ENCODE measurements around the gene SLN.

- TF ChIP-seq CTCF (IDR thresholded peaks at IDR 0.05; ENCODE audit: low read length) (no peak), EZH2phosphoT487 (IDR thresholded peaks at IDR 0.05; ENCODE audit: low read length) (no peak)
Measured at GRCh38 chr11:107708792-107709191, 3.1 kb downstream of the SLN start.

All from MM.1S (cell line).